HFF-Myc (cell line): ENCODE measurements around the gene RABGAP1.
A peak's percentile ranks its signal among the peaks of the same experiment; 100 is the strongest.

Experiments used
- DNase-seq: peaks from one replicate; pipeline ENCODE4 v3.0.0-alpha.2; 2011; ENCODE audit warnings: low read depth; ENCODE audit errors: extremely low read depth
- H3K4me3 ChIP-seq: replicated peaks from 2 replicates; pipeline ENCODE4 v1.5.1; 2011; ENCODE audit warnings: low read depth, mild to moderate bottlenecking, control low read depth, low read length
- TF ChIP-seq, protein P1 (sequence below): IDR thresholded peaks from 2 replicates; pipeline ENCODE4 v1.5.1; 2012; ENCODE audit warnings: mild to moderate bottlenecking, low read depth, low read length, control low read depth; ENCODE audit errors: missing control alignments

RABGAP1 gene

DNA sequence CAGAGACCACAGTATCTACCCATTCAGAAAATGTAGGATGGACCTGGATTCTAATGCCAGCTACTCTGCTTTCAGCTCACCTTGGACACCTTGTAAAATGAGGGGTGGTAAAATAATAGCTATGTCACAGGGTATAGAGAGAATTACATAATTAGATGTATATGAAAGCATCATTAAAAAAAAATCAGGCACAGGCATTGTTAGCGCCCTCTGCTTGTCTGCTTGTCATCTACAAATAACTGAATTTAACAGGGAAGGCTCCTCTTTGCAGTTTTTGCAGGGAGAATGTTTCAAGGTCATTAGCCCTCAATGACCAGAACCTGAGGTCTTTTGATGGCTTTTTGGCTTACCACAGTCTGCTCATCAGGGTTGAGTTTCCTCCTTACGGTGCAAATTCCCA lies 150.6 kb downstream of the RABGAP1 start:
- no peak for DNase-seq
- TF ChIP-seq, protein P1, sequence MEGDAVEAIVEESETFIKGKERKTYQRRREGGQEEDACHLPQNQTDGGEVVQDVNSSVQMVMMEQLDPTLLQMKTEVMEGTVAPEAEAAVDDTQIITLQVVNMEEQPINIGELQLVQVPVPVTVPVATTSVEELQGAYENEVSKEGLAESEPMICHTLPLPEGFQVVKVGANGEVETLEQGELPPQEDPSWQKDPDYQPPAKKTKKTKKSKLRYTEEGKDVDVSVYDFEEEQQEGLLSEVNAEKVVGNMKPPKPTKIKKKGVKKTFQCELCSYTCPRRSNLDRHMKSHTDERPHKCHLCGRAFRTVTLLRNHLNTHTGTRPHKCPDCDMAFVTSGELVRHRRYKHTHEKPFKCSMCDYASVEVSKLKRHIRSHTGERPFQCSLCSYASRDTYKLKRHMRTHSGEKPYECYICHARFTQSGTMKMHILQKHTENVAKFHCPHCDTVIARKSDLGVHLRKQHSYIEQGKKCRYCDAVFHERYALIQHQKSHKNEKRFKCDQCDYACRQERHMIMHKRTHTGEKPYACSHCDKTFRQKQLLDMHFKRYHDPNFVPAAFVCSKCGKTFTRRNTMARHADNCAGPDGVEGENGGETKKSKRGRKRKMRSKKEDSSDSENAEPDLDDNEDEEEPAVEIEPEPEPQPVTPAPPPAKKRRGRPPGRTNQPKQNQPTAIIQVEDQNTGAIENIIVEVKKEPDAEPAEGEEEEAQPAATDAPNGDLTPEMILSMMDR: peak; percentile 15
- no peak overlapping the region for H3K4me3 ChIP-seq

GRCh38 chr9:123093141-123093540 lies 152.3 kb downstream of the RABGAP1 start:
- TF ChIP-seq, protein P1: no peak
- H3K4me3 ChIP-seq: no peak overlapping the region
- DNase-seq: no peak

DNA sequence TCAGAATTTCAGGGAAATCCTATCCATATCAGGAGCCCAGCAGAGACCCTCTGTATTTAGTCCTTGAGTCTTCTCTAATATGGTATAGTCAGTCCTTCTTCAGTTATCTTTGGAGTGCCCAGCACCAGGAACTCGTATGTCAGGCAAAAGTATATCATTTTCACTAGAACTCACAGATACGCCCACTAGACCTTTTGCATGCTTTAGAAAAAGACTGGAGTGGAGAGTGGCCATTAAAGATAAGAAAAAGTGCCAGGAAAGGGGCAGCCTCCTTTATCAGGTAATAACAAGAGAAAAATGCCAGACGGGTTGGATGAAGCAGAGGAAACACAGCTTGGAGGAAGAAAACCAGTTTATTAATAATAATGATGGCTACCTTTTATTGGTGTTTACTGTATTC lies 156.2 kb downstream of the RABGAP1 start:
- H3K4me3 ChIP-seq: no peak overlapping the region

DNA sequence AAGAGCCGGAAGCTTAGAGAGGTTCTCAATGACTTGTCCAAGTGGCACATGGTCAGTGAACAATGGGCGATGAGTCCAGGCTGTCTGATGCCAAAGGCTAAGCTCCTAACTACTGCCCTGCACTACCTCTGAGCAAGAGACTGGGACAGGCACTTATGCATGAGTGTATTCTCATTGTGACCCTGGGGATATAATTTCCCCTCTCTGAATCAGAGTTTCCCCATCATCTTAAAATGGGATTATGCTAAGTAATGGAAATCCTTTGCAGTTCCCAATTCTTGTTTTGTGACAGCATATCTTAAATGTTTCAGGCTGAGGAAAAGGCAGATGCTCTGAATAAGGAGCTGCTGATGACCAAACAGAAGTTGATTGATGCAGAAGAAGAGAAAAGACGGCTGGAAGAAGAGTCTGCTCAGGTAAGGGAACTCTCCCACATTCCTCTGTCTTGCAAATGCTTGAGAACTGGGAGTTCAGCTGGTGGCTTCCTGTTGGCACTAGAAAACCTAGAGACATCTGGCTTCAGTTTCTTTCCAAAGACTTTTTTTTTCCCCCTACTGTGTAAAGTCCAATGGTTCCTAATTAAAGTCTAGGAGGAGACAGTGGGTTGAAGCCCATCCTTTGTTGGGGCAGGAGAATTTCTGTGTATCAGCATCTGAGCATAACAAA lies 156.7 kb downstream of the RABGAP1 start:
- no peak for DNase-seq
- H3K4me3 ChIP-seq: no peak overlapping the region
- TF ChIP-seq, protein P1: no peak

More for the DNA sequence above, 156.2 kb downstream of the RABGAP1 start:
- TF ChIP-seq, protein P1: no peak
- DNase-seq: no peak

GRCh38 chr9:123098096-123098459 lies 157.3 kb downstream of the RABGAP1 start:
- H3K4me3 ChIP-seq: no peak overlapping the region
- no peak for DNase-seq
- TF ChIP-seq, protein P1: no peak

DNA sequence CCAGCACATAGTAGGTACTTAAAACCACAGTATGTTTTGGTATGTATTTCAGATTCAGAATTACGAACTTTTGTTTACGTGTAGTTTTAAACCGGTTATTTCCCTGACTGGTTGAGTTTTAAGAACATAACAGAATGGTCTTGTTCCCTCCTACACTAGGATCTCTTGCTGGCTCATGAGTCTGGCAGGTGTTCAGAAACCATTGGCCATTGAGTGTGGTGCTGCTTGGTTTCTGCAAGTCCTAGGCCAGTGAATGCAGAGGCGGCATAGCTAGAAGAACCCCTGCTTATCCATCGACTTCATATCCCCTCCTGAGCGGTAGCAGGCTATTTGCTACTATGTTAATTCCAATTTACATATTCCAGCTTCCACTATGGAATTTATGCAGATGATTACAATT lies 158.2 kb downstream of the RABGAP1 start:
- TF ChIP-seq, protein P1: no peak
- no peak overlapping the region for H3K4me3 ChIP-seq
- DNase-seq: no peak

- TF ChIP-seq, protein P1: no peak
These were observed 158.7 kb downstream of the RABGAP1 start for GRCh38 chr9:123099548-123099947.

More at GRCh38 chr9:123099548-123099947, 158.7 kb downstream of the RABGAP1 start:
- H3K4me3 ChIP-seq: no peak overlapping the region
- no peak for DNase-seq
